GM10266 (cell line): ENCODE data around the gene DNAJC5.

Experiments used
- DNase-seq: peaks from one replicate; pipeline ENCODE4 v3.0.0; 2012; ENCODE audit errors: extremely low spot score
- CTCF ChIP-seq: IDR thresholded peaks from 2 replicates; pipeline ENCODE4 v1.5.1; 2012; ENCODE audit warnings: mild to moderate bottlenecking, low read depth; ENCODE audit not compliant: control insufficient read depth, insufficient read depth; ENCODE audit errors: missing control alignments

Gene DNAJC5

GRCh38 chr20:63859166-63859699 lies 35.7 kb upstream of the DNAJC5 start:
- DNase-seq, result no peak
- no peak for TF ChIP-seq CTCF

DNA sequence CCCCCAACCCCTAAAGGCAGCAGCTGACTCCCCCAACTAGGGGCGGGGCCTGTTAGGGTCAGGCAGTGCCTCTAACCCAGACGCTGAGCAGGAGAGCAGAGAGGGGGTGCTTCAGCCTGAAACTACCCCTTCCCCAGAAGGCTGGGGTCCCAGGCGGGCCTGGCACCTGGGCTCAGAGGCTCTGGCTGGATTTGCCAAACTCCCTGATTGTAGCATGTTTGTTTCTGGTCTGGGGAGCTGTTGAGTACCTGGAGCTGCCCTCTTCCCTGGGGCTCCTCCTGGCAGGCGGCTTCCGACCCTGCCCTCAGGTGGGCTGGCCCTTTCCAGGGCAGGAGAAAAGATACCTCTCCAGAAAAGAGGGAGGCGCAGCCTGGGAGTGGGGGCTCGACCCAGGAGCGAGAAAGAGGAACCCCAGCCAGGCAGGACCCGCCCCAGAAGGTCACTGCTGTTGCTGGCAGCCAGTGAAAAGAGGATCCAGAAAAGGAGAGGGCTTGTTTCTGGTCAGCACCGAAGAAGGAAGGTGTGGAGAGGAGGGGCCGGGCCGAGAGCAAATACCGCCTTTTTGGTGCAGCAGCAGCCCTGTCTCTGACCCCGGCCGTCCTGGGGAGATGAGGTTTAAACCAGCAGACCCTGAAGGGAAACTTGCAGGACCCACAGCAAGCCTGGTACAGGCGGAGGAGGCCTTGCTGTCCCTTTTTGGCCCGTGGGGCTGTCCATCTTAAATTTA lies 34.4 kb upstream of the DNAJC5 start:
- no peak for DNase-seq
- TF ChIP-seq CTCF, result no peak

DNA sequence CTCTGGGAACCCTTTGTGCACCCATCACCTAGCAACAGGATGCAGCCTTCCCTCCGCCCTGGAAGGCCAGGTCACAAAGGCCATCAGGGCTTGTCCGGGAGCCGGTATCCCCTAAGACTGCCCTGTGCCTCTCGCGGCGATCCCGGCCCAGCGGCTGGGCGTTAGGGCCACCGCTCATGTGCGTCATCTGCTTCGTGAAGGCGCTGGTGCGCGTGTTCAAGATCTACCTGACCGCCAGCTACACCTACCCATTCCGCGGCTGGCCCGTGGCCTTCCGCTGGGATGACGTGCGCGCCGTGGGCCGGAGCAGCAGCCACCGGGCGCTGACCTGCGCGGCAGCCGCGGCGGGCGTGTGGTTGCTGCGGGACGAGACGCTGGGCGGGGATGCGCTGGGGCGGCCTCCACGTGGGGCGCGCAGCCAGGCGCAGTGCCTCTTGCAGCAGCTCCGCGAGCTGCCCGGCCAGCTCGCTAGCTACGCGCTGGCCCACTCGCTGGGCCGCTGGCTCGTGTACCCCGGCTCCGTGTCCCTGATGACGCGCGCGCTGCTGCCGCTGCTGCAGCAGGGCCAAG lies 33.5 kb upstream of the DNAJC5 start, which contains the start of gene ABHD16B:
TSS of gene ABHD16B (plus strand) at position 134 of the 570 bp plus-strand sequence. CDS start at position 177, 43 bp downstream.
- no peak for DNase-seq
- no peak for TF ChIP-seq CTCF

DNA sequence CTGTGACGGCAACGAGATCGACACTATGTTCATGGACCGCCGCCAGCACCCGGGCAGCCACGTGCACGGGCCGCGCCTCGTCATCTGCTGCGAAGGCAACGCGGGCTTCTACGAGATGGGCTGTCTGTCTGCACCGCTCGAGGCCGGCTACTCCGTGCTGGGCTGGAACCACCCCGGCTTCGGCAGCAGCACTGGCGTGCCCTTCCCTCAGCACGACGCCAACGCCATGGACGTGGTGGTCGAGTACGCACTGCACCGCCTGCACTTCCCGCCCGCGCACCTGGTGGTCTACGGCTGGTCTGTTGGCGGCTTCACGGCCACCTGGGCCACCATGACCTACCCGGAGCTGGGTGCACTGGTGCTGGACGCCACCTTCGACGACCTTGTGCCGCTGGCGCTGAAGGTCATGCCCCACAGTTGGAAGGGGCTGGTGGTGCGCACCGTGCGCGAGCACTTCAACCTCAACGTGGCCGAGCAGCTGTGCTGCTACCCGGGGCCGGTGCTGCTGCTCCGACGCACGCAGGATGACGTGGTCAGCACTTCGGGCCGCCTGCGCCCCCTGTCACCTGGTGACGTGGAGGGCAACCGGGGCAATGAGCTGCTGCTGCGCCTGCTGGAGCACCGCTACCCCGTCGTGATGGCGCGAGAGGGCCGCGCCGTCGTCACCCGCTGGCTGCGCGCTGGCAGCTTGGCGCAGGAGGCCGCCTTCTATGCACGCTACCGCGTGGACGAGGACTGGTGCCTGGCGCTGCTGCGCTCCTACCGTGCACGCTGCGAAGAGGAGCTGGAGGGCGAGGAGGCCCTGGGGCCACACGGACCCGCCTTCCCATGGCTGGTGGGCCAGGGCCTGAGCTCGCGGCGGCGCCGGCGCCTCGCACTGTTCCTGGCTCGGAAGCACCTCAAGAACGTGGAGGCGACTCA lies 32.7 kb upstream of the DNAJC5 start:
- no peak for TF ChIP-seq CTCF
- no peak for DNase-seq

DNA sequence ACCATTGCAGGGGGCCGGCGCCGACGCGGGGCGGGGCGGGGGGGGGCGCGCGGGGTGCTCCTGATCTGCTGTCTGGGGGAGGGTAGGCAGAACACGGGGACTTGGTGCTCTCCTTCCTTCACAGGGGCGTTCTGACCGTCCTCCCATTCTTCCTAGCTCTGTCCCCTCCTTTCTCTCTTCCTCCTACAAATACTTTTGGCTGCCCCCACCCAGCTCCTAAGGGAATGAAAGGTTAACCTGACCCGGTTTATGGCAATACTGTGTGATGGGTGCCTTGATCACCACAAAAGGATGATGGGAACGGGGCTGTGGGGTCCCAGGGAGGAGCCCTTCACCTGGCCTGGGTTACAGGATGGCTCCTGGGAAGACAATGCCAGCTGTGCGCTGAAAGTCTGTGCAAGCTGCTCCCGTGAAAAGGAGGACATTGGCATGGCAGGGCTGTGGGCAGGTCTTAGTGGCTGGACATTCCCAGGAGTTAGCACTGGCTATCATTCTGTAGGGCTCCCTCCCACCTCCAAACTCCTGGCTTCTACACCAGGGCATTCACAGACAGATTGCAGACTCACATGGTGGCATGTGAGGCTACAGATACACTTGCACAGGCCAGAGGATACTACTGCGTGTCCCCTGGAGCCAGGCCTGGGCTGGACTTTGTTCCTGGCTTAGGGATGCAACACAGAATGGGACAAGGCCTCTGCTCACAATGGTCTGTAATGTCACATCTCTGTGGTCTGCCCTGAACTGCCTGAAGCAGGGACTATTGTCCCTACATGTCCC lies 31.7 kb upstream of the DNAJC5 start:
- TF ChIP-seq CTCF, result no peak
- DNase-seq, result no peak

DNA sequence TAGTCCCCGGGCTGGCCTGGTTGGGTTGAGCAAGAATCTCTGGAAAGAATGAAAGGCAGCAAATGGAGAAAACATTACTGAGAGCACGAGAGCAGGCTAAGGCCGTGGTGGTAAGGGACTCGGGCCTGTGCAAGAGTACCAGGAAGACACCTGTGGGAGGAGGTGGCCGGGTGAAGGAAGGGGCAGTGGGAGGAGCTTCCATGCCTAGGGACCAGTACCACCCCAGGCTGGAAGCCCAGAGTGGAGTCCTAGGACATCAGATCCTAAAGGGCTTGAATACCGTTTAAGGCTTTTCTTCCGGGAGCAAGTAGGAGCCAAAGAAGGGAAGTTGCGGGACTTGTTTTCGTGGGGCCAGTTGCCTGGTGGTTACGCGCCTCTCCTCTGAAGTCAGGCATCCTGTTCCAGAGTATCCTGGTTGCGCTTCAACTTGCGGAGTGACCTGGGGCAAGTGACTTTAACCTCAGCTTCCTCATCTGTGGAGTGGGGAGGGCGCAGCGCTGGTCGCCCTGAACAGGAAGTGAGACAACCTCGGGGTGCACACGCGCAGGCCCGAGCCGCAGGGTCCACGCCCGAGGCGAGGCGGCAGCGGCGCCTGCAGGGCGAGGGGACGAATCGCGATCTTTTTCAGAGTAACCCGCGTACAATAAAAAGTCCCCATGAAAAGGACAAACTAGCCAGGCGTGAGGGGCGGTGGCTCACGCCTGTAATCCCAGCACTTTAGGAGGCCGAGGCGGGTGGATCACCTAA lies 31.0 kb upstream of the DNAJC5 start:
- DNase-seq, result peak; percentile 96

More for the DNA sequence above, 31.0 kb upstream of the DNAJC5 start:
- TF ChIP-seq CTCF, result peak; percentile 92
